ENCODE results near the gene TENM3.
"Not testable (repeated sequence)": the region's sequence is repeated elsewhere in the genome, so short reads cannot be mapped to it uniquely, and the experiment has no call there.

Gene TENM3

DNA sequence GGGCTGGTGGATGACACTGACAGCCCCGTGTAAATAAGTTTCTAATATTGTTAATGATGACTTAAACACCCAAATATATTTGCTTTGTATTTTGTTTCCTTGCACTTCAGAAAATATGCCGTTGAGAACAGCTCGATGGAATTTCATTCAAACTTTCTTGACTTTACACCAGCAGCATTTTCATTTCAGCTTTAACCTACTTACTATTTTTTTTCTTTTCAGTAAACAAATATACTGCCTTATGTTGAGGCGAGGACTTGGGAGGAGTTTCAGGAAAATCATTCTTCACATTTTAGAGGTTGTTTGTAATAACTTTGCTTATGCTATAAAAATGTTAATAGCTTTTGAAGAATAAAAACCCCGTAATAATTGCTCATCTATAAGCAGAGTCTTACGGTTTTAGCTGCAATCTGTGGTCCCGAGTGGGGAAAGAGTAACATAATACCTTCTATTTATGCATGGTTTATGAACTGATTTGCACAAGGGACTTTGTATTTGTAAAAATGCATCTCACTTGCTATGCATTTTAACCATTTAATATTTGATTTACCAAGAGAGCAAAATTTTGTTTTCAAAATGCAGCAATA is 14.1 kb upstream of the TENM3 start:
- no peak for DNase-seq (ENCODE audit: low spot score)

DNA sequence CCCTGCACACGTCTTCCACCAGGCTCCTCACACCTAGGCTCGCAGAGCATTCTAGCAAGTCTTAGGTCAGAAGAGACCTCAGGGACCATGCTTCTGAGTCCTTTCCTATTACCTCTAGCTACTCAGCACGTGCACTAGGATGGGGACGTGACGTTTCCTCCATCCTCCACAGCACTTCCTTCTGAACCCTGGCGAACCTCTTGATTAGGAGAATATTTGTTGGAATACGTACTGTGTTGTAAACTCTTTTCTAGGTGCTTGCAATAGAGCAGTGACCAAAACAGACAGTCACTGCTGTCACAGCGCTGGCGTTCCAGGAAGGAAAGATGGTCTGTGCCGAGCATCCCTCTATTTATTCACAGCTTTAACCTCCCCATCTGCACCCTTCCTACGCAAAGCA is 12.9 kb upstream of the TENM3 start:
- DNase-seq (ENCODE audit: low spot score): no peak

DNA sequence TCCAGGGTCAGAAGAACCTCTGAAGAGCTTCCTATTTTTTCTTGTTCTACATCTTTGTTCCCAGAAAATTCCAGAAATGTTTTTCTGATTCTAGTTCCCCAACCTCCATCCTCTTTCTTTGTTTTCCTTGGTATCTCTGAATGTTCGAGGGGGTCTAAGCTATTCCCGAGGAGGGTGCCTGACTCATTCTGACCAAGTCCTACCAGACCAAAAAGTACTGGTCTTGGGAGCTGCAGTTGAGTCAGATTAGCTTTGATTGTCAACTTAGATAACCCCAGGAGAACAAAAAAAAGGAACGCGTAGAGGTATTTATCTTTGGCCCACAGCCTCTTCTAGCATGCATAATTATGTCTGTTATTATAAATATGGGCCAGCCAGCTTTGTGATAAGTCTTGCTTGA is 12.1 kb upstream of the TENM3 start:
- no peak for DNase-seq (ENCODE audit: low spot score)

DNA sequence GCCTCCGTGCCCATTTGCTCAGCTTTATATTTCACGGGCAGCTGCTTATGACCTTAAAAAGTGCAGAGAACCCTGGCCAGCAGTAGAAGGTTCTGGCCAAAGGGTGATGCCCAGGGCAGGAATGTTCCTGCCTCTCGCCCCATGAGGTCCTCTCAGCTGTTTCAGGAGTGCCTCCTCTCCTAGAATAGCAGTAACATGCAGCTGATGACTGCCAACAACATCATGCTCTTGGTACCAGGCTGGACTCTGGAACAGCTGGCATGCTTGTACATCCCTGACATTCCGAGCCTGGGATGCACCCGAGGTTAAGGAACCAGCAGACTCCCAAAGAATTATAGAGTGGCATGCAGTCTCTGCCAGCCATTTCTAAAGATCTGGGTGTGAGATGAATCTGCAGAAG is 11.7 kb upstream of the TENM3 start:
- no peak for DNase-seq (ENCODE audit: low spot score)

DNA sequence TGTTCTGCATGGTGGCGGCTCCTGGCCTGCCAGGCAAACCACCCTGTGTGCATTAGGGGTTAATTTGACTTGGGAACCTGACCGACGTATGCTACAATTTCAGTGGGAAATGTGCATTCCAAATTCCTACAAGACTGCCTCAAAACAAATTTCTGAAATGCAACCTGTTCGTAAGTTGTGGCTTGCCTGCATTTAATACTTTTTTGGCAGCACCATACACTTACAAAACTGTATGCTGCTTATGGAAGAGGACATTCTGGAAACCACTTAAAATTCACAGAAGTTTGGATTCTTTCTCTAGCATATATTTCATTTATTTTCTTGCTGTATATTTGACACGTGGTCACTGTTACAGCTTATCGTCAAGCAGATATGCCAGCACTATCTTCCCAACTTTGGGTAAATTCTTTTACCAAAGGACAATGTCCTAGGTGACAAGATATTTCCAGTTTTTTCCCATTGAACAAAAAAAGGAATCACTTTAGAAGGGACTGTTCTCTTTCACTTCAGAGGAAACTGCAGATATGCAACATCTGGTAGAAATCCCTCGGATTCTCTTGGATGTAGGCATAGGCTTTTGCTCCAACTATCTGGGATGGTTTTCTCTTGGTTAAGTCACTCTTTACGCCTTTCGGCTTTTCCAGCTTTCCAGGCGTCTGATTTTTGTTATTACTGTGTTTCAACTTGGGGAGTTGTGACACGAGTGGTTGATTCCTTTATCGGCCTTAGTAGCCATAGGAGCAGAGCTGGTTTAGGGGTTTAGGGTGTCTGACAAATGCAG is 9.7 kb upstream of the TENM3 start:
- no peak for DNase-seq (ENCODE audit: low spot score)

DNA sequence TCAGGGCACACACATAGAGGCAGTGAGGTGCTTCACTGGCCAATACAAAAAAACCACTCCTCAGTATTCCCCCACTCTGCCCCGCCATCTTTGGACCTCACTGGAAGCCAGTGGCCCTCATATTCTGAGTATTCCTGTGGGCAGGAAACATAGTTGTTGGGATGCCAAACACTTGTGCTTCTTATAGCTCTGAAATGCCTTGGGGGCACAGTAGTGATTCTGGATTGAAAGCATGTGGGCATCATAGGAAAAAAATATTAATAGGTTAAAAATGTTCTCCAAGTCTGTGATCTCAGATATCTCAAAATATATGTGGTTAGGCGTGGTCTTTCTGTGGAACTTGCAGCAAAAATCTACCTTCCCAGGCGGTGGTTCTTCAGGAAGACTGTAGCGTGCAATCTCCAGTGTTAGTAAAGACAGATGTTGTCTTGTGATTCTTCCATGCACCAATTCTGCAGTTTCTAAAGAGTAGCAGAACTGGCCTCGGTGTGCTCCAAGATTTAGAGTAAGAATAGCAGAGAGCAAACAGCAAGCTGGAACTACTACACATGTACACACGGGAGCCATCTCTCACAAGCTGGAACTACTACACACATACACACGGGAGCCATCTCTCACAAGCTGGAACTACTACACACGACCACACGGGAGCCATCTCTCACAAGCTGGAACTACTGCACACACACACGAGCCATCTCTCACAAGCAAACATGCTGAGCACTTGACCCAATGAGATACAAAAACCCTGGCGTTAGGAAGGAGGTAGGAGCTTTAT is 8.0 kb upstream of the TENM3 start:
- no peak for DNase-seq (ENCODE audit: low spot score)

DNA sequence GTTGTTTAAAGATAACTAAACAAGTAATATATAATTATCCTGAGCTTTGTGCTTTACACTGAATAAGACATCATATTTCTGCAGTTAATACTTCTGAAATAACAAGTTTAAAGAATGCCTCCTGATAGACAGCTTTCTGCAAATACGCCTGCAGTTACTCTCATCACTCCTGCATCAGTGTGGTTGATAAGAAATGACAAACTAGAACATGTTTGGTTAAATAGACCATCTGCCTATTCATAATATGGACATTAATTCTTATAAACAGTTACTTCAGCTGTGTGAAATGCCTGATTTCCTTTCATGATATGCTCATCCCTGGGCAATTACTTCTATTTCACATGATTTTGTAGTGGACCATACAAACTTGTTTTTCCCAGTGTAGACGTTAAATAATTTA is 7.0 kb upstream of the TENM3 start:
- no peak for DNase-seq (ENCODE audit: low spot score)

DNA sequence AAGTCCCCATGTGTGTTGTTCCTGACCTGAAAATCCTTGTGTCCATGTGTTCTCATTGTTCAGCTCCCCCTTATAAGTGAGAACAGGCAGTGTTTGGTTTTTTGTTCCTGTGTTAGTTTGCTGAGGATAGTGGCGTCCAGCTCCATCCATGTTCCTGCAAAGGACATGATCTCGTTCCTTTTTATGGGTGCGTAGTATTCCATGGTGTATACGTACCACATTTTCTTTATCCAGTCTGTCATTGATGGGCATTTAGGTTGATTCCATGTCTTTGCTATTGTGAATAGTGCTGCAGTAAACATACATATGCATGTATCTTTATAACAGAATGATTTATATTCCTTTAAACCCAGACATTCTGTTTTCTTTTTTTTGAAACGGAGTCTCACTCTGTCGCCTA is 6.2 kb upstream of the TENM3 start:
- DNase-seq (ENCODE audit: low spot score): not testable (repeated sequence)

DNA sequence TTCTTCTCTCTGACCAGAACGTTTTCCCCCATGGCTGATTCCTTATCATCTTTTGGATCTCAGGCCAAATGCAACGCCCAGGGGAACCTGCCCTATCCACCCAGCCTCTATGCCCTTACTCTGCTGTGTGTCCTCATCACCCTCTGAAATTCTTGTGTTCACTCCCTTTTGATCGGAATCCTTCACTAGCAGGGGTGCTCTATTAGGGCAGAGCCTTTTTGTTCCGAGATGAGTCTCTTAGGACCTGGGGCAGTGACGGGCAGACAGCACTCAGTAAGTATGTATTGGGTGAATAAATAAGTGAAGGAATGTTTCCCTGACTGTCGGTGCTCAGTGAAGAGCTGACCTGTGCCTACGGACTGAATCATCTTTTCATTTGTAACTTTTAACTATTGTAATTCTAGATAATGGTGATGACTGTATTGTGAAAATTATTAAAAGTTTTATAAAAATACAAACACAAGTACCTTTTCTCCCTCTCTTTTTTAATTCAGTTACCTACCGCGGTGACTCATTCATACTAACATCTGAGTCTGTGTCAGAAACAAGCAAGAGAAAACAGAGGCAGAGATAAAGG is 4.8 kb upstream of the TENM3 start:
- DNase-seq (ENCODE audit: low spot score): no peak

DNA sequence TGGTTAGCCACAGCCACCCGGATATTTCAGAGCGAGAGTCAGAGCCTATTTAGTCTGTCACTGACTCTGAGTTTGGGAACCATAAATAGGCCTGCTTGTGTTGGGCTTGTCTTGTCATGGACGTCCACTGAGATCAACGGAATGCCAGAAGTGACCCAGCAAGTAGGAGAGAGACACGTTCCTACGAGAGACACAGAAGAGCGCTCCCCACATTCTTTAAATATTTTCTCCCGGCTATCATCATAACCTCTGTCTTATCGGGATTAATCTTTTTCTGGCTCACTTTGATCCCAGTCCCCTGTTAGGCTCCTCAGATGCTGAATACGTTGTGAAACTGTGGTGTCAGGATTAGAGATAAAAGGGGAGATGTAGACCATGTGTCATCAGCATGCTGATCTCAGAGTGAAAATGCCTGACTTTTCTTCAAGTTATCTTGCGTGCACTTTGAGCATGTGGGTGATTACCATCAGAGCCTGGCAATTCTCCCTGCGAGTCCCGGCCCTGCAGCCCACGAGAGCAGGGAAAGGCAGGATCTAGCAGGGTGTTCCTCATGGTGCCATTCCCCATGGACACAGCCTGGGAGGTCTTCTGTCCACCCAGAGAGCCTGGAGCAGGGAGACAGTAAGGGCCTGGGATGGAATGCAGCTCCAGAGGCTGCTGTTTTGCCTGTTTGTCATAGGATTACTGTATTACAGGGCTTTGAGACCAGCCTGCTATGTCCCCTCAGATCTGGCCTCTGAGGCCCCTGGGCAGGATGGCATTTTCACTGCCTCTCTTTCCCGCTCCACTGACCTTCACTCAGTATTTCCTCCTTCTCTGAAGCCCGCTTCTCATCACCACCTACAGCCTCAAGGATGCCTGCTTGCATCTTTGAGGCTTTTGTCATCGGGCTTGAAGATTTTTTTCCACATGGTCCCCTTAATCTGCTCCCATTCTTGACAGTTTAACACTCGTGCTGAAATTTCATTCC is 2.8 kb upstream of the TENM3 start:
- no peak for DNase-seq (ENCODE audit: low spot score)

DNA sequence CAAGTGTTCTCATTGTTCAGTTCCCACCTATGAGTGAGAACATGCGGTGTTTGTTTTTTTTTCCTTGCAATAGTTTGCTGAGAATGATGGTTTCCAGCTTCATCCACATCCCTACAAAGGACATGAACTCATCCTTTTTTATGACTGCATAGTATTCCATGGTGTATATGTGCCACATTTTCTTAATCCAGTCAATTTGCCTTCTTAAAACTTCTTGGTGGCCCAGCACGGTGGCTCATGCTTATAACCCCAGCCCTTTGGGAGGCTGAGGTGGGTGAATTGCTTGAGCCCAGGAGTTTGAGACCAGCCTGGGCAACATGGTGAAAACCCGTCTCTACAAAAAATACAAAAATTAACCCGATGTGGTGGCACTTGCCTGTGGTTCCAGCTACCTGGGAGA is 942 bp upstream of the TENM3 start:
- DNase-seq (ENCODE audit: low spot score): not testable (repeated sequence)

DNA sequence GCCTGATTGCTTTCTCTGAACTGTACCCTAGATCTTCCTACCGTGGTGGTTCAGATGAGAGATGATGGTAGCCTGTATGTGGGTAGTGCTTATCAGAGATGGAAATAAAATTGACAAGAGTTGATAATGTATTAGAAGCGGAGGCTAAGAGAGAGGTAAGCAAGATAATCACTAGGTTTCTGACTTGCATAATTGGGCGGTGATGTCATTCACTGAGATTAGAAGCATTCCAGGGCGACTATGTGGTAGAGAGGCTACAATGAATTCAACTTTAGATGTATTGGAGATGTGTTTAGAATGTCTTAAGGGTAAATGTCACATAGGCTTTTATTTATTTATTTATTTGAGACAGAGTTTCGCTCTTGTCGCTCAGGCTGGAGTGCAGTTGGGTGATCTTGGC is 415 bp upstream of the TENM3 start:
- DNase-seq (ENCODE audit: low spot score): no peak

DNA sequence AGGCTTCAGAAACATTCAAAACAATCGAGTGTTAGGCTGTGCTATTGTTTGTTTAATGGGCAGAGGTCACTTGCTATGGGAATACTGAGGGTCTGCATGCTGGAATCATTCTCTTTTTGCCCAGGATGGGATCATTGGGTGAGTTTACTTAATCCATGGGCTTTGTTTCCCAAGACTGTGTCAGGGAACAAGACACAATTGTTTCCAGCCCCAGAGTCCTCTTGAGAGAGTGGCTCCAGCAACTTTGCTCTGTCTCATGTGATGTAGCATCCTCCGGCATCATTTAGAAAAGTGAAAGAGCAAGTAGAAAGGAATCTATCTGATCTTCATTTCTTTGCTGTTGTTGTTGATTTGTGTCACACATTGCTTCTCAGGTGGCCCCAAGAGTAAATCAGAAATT is 1.8 kb downstream of the TENM3 start:
- DNase-seq (ENCODE audit: low spot score): no peak

DNA sequence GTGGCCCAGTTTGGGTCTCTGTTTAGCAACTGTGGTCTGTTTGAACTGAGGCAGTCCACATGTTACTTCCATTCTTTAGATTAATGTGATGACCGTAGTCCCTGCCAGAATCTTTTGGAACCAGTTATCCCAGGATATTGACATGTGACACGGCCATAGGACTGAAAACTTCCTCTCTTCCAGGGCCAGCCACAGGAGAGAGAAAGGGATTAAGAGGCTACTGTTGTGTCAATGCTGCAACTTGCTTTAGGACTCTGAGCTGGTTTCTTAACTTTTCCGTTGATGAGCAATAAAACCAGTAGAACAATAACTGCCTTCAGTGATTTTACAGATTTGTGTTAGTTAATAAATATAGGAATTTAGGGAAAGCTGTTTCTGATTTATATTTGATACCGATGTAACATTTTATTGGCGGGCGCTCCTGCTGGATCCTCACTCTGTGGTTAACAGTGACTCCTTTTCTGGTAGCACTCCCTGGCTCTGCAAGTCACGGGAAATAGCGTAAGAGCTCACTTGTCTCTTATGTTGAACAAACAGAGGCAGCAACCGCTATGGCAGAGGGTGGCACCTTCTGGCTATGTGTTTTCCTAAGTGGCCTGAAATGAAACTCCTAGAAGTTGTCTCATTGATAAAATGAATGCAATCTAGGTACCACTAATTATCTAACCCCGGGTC is 2.5 kb downstream of the TENM3 start:
- DNase-seq (ENCODE audit: low spot score): no peak

DNA sequence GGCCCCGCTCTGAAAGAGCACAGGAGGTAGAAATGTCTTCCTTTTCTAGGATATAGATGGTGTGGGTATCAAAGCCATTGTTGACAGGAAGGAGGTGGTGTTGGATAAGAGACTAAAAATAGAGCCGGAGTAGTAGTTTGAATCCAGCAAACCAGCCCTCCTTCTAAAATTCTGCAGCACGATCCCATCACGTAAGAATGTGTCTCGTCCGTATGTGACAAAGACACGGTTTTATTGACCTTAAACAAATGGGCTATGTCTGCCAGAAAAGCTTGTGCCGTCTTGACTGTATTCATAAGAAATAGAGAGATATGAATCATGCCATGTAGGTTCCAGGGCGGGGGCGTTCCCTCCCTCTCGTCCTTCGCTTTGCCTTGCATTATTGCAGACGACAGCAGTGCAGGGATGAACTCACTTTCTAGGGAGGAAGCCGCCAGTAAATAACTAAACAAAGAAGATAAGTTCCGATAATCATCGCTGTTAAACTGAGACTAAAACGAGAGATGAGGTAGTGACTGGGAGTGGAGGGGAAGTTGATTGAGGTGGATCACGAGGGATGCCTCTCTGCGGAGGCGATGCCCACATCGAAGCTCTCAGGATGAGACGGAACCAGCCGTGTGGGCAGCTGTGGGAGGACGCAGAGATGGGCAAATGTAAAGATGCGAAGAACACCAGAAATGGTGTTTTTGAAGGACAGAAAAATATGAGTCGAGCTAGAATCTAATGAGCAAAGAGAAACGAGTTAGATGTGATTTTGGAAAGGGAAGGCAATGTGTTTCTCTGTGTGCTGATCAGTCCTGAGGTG is 3.4 kb downstream of the TENM3 start:
- DNase-seq (ENCODE audit: low spot score): no peak

DNA sequence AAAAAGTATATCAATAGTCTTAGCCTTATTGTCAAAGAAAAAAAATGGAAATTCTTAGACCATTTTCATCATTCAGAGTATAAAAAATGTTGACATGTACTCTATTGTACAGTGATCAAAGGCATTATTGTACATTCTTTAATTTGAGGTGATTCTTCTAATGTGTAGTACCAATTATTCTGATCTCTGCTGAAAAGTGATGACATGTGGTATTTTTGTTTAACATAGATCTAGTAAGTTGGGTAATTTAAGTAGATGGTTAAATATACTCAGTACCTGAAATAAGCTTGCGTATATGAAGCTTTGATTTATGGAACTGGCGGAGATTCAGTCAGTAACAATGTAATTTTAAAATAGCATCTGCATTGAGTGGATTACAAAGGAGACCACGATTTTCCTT is 5.1 kb downstream of the TENM3 start:
- no peak for DNase-seq (ENCODE audit: low spot score)

DNA sequence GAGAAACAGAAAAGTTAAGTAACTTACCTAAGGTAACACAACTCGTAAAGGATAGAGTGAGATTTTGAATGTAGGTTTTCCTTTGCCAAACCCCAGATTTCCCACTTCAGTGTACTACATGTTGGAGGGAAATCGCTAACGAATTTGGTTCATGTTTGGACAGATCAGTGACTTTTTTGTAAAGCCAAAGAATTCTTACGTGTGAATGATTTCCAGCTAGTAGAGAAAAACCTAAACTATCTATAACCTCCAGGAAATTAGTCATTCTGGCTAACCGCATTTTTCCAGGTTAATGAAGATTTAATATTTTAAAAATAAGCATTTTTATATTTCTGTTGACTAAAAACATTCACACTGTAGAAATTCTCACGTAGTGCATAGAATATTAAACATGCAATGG is 7.2 kb downstream of the TENM3 start:
- no peak for DNase-seq (ENCODE audit: low spot score)

DNA sequence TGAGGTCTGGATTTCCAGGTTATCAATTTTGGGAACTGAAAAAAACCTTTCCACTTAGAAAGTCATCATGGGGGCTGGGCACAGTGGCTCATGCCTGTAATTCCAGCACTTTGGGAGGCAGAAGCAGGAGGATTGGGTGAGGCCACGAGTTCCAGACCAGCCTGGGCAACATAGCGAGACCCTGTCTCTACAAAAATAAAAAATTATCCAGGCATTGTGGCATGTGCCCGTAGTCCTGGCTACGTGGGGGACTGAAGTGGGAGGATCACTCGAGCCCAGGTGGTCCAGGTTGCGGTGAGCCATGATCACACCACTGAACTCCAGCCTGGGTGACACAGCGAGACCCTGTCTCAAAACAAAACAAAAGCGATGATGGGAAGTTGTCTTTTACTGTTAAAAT is 7.9 kb downstream of the TENM3 start:
- DNase-seq (ENCODE audit: low spot score): no peak

DNA sequence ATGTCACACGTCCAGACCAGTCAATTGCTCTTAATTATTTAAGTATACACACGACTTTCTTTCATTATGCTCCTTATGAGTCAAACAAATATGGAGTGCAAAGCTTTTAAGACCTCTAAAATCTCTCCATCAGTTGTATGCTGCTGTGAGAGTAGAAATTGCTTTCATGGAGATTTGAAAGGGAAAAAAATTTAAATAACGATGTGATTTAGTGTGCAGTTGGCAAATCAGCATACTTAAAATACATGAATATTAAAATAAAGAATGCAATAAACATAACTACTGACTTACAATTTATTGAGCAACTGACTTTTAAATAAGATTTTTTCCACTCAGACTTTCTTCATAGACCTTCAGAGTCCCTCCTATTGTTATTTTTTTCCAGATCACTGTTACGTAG is 9.0 kb downstream of the TENM3 start:
- DNase-seq (ENCODE audit: low spot score): no peak

DNA sequence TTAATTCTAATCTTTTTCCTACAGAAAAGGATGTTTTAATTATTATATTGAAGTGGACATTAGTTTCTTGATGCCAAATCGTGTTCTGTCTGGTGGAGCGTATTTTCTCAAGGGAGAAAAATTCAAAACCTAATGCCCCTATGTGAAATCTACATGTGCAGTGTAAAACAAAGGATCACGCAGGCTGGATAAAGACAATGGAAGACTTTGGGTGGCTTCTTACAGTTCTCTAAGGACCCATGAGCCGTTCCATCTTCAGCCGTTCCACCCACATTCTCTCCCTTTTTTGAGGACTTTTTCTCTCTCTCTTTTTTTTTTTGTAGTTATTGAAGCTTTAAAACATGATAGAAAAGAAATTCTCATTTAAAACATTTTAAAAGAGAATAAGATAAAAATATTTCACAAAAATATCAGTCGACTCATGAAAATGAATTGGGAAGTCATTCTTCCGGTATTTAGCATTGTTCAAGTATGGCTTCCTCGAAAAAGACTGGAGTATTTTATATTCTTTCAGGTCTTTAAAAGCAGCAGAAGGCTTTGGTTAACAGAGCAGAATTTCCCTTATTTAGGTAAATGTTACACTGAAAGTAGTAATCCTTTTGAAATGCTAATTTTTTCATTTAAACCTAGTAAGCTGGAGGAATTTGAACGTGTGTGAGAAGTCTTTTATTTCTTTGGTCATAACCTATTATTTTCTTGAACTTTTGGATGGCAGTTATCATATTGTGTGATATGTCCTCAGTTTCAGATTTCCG is 11.0 kb downstream of the TENM3 start:
- DNase-seq (ENCODE audit: low spot score): no peak

Measured in AG08396 (cell line).